ENCODE results near the gene TBX1.

Gene TBX1

DNA sequence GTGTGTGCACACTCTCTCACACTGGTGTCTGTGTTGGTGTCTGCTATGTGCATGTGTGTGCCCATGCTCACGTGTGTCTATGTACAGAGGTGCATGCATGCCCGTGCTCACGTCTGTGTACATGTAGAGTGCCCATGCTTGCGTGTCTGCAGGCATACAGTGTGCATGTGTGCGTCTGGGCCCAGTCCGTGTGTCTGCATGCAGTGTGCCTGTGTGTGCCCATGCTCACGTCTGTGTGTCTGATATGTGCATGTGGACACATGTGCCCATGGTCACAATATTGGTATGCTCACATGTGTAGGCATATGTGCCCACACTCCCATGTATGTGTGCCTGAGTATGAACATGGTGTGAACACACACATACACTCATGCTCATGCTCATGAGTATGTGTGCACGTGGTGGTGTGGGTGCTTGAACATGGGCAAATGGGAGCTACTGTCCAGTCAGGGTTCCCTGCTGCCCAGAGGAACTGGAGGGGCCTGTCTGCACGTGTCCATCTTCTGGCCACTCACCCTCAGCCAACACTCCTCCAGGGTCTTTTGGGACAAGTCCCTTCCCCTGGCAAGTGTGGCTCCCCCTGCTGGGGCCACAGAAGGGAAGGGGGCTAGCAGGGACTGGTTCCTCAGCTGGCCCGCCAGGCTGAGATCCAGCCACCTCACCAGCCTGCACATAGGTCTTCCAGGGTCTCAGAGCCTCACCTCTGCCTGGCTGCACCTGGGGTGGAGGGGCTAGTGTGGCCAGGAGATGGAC, 7.3 kb upstream of the TBX1 start:
- no peaks in the 10 kb centered on the region for H3F3A ChIP-seq (ENCODE audit: insufficient read depth)
- TF ChIP-seq EZH2phosphoT487 (conservative IDR thresholded peaks at IDR 0.05; ENCODE audit: low read length): no peak
- TF ChIP-seq, protein P1, sequence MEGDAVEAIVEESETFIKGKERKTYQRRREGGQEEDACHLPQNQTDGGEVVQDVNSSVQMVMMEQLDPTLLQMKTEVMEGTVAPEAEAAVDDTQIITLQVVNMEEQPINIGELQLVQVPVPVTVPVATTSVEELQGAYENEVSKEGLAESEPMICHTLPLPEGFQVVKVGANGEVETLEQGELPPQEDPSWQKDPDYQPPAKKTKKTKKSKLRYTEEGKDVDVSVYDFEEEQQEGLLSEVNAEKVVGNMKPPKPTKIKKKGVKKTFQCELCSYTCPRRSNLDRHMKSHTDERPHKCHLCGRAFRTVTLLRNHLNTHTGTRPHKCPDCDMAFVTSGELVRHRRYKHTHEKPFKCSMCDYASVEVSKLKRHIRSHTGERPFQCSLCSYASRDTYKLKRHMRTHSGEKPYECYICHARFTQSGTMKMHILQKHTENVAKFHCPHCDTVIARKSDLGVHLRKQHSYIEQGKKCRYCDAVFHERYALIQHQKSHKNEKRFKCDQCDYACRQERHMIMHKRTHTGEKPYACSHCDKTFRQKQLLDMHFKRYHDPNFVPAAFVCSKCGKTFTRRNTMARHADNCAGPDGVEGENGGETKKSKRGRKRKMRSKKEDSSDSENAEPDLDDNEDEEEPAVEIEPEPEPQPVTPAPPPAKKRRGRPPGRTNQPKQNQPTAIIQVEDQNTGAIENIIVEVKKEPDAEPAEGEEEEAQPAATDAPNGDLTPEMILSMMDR (IDR thresholded peaks at IDR 0.05; ENCODE audit: insufficient read depth, low read length, poor library complexity, severe bottlenecking): no peak
- H3K27me3 ChIP-seq (ENCODE audit: low read length): no peaks in the 10 kb centered on the region
- H3K36me3 ChIP-seq (ENCODE audit: low read length): no peaks in the 10 kb centered on the region
- no peak overlapping the region for H3K4me3 ChIP-seq (ENCODE audit: insufficient read depth, low read length, poor library complexity, severe bottlenecking)
- no peak overlapping the region for H3K9ac ChIP-seq (ENCODE audit: low read length)
- H3K27ac ChIP-seq (ENCODE audit: low read depth, low read length): no peak overlapping the region
- H4K20me1 ChIP-seq (ENCODE audit: low read depth, low read length): no peaks in the 10 kb centered on the region
- H3K79me2 ChIP-seq (ENCODE audit: insufficient read depth, low read length): no peaks in the 10 kb centered on the region
- H3K9me2 ChIP-seq (replicated peaks; ENCODE audit: insufficient read depth, low read length): no peaks in the 10 kb centered on the region
- no peaks in the 10 kb centered on the region for H3K9me3 ChIP-seq (ENCODE audit: insufficient read depth, low read length)
- H3K4me2 ChIP-seq (ENCODE audit: low read depth, low read length, poor library complexity, severe bottlenecking): no peak overlapping the region
- H2AFZ ChIP-seq (ENCODE audit: low read depth, low read length, severe bottlenecking): no peak overlapping the region

DNA sequence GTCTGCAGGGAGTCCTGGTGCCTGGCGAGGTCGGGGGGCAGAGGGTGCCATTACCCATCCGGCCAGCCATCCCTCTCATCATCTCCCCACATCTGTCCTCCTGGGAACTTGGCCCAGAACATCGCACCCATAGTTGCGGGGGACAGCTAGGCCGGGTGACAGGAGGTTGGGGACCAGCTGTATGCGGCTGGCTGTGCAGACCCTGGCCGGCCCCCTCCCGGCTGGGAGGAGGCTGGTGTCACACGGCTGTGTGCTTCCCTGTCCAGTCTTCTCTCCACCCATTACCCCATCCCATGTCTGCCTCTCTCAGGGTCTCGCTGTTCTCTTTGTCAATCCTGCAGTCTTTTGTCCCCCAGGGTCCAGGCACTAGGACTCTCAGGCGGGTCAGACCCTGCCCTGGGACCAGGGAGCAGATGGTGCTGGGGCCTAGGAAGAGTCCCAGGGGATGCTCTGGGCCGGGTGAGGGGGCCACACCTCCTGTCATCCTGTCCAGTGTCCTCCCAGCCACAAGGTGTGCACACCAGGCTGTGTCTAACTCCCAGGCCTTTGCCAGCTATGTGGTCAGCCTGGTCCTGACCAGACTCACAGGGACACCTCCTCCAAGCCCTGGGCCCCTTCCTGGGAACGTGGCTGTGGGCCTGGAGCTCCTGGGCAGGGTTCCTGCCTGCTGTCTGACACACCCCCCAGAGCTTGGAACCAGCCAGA, 6.4 kb upstream of the TBX1 start:
- Histone ChIP-seq H3K9ac (ENCODE audit: low read length) (no peak overlapping the region), H3K27ac (ENCODE audit: low read depth, low read length) (no peak overlapping the region), H3K9me2 (replicated peaks; ENCODE audit: insufficient read depth, low read length) (no peaks in the 10 kb centered on the region), H2AFZ (ENCODE audit: low read depth, low read length, severe bottlenecking) (no peak overlapping the region), H4K20me1 (ENCODE audit: low read depth, low read length) (no peaks in the 10 kb centered on the region), H3K9me3 (ENCODE audit: insufficient read depth, low read length) (no peaks in the 10 kb centered on the region), H3K4me2 (ENCODE audit: low read depth, low read length, poor library complexity, severe bottlenecking) (no peak overlapping the region), H3K27me3 (ENCODE audit: low read length) (no peaks in the 10 kb centered on the region), H3K4me3 (ENCODE audit: insufficient read depth, low read length, poor library complexity, severe bottlenecking) (no peak overlapping the region), H3F3A (ENCODE audit: insufficient read depth) (no peaks in the 10 kb centered on the region), H3K79me2 (ENCODE audit: insufficient read depth, low read length) (no peaks in the 10 kb centered on the region), H3K36me3 (ENCODE audit: low read length) (no peaks in the 10 kb centered on the region)
- TF ChIP-seq, protein P1 (IDR thresholded peaks at IDR 0.05; ENCODE audit: insufficient read depth, low read length, poor library complexity, severe bottlenecking): no peak

DNA sequence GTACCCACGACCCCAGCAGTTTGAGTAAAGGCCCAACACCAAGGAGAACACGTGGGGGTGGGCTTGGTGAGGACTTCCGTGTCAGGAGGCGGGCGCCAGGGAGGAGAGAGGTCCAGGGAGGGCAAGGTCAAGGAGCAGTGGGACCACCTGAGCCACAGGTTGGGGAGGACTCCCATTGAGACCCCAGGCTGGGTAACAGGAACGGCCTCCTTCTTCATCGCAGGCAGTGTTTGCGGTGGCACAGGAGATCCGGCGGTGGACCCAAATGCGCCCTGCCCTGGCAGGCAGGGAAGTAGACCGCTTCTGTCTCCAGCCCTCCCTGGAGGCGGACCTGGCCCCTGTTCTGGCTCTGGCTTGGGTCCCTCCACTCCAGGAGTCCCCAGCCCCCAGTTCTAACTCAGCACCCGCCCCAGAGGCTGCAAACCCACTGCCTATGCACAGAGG, 5.9 kb upstream of the TBX1 start:
- Histone ChIP-seq H3K9ac (ENCODE audit: low read length) (no peak overlapping the region), H3F3A (ENCODE audit: insufficient read depth) (no peaks in the 10 kb centered on the region), H4K20me1 (ENCODE audit: low read depth, low read length) (no peaks in the 10 kb centered on the region), H3K4me3 (ENCODE audit: insufficient read depth, low read length, poor library complexity, severe bottlenecking) (no peak overlapping the region), H3K27ac (ENCODE audit: low read depth, low read length) (no peak overlapping the region), H3K9me2 (replicated peaks; ENCODE audit: insufficient read depth, low read length) (no peaks in the 10 kb centered on the region), H3K79me2 (ENCODE audit: insufficient read depth, low read length) (no peaks in the 10 kb centered on the region), H3K27me3 (ENCODE audit: low read length) (no peaks in the 10 kb centered on the region), H3K36me3 (ENCODE audit: low read length) (no peaks in the 10 kb centered on the region), H3K4me2 (ENCODE audit: low read depth, low read length, poor library complexity, severe bottlenecking) (no peak overlapping the region), H3K9me3 (ENCODE audit: insufficient read depth, low read length) (no peaks in the 10 kb centered on the region), H2AFZ (ENCODE audit: low read depth, low read length, severe bottlenecking) (no peak overlapping the region)
- TF ChIP-seq, protein P1 (IDR thresholded peaks at IDR 0.05; ENCODE audit: insufficient read depth, low read length, poor library complexity, severe bottlenecking): no peak
- TF ChIP-seq EZH2phosphoT487 (conservative IDR thresholded peaks at IDR 0.05; ENCODE audit: low read length): no peak
